Fibroblast of the conjunctiva (primary cell): ENCODE measurements around the gene HBA1.
"Not testable (repeated sequence)": the region's sequence is repeated elsewhere in the genome, so short reads cannot be mapped to it uniquely, and the experiment has no call there.

Experiments
- DNase-seq: peaks from one replicate; pipeline ENCODE4 v3.0.0-alpha.2; 2010; ENCODE audit warnings: low read depth

Gene HBA1

GRCh38 chr16:160242-160641 lies 16.2 kb upstream of the HBA1 start:
- not testable (repeated sequence) for DNase-seq

GRCh38 chr16:160691-161190 lies 15.7 kb upstream of the HBA1 start:
- DNase-seq = no peak

GRCh38 chr16:162271-162991 lies 14.0 kb upstream of the HBA1 start:
- no peak for DNase-seq

GRCh38 chr16:163139-163538 lies 13.3 kb upstream of the HBA1 start:
- DNase-seq = not testable (repeated sequence)

GRCh38 chr16:163696-164095 lies 12.8 kb upstream of the HBA1 start:
- not testable (repeated sequence) for DNase-seq

GRCh38 chr16:164134-164823 lies 12.2 kb upstream of the HBA1 start:
- not testable (repeated sequence) for DNase-seq

- DNase-seq = no peak
These were observed 11.5 kb upstream of the HBA1 start for GRCh38 chr16:164827-165538.

GRCh38 chr16:165539-166374 lies 10.7 kb upstream of the HBA1 start, which contains the start of gene HBM:
Gene HBM (plus strand): TSS chr16:165978. CDS start chr16:165998, 20 bp downstream.
- DNase-seq = no peak

GRCh38 chr16:166375-167121 lies 9.9 kb upstream of the HBA1 start:
- DNase-seq = no peak

GRCh38 chr16:167122-167690 lies 9.3 kb upstream of the HBA1 start:
- no peak for DNase-seq

- DNase-seq = no peak
These were observed 8.1 kb upstream of the HBA1 start for GRCh38 chr16:168424-168823.

- DNase-seq = no peak
These were observed 7.5 kb upstream of the HBA1 start for GRCh38 chr16:169014-169413.

GRCh38 chr16:170088-170507 lies 6.4 kb upstream of the HBA1 start:
- not testable (repeated sequence) for DNase-seq

GRCh38 chr16:170788-171187 lies 5.7 kb upstream of the HBA1 start:
- no peak for DNase-seq

- not testable (repeated sequence) for DNase-seq
These were observed 4.0 kb upstream of the HBA1 start, which contains the start of gene HBA2 for GRCh38 chr16:172374-172941. Gene HBA2 (plus strand): TSS chr16:172876. CDS start chr16:172913, 37 bp downstream.

- not testable (repeated sequence) for DNase-seq
These were observed 3.1 kb upstream of the HBA1 start for GRCh38 chr16:173211-173854.

- not testable (repeated sequence) for DNase-seq
These were observed 2.3 kb upstream of the HBA1 start for GRCh38 chr16:173928-174769.
